PC-3 (cell line): ENCODE data around the gene ACP4. TPM values are rescaled to one million over a fixed set of nuclear protein-coding genes. Genes with fewer than 3 reads are reported as not detected.

ENCODE experiments used
- ATAC-seq: fragments of 200-7000 bp; cut with Tn5 transposase; 2 replicates; pipeline ENCODE4 v1.9.1; 2020; ENCODE audit warnings: mild to moderate bottlenecking, moderate library complexity
- BruUV-seq: library from RNA; stranded (reverse); fragments of 400-500 nt; replicated peaks from 2 replicates; lab custom pipeline; 2021; lab: Mats Ljungman, UMichigan
- CTCF ChIA-PET: fragments of 300-600 bp; sonication (Branson Sonifier 250); formaldehyde crosslinking; loops from one replicate; lab custom pipeline; 2022; ENCODE audit warnings: antibody characterized with exemption; lab: Charles Lee
- POLR2A ChIA-PET: fragments of 300-600 bp; sonication (Branson Sonifier 250); formaldehyde crosslinking; loops from one replicate; lab custom pipeline; 2022; ENCODE audit warnings: antibody characterized with exemption; ENCODE audit not compliant: unreplicated experiment; lab: Charles Lee
- DNase-seq: peaks from one replicate; pipeline ENCODE4 v3.0.0-alpha.2; 2015
- H2AFZ ChIP-seq: fragments of 300-600 bp; sonication (generic); 2 replicates; pipeline ENCODE4 v1.6.0; 2016; ENCODE audit warnings: antibody characterized with exemption, low read length
- H3F3A ChIP-seq: fragments of 300-600 bp; sonication (generic); one replicate; pipeline ENCODE4 v1.6.0; 2017; ENCODE audit warnings: antibody characterized with exemption, low read length, control low read depth, mild to moderate bottlenecking; ENCODE audit not compliant: unreplicated experiment
- H3K27ac ChIP-seq: fragments of 300-600 bp; sonication (generic); 2 replicates; pipeline ENCODE4 v1.5.1; 2016; ENCODE audit warnings: mild to moderate bottlenecking, low read length
- H3K27me3 ChIP-seq: fragments of 300-600 bp; sonication (generic); 2 replicates; pipeline ENCODE4 v1.6.1; 2016; ENCODE audit warnings: low read length, mixed read lengths
- H3K36me3 ChIP-seq: fragments of 300-600 bp; sonication (generic); 2 replicates; pipeline ENCODE4 v1.6.1; 2016; ENCODE audit warnings: low read depth, mixed run types, low read length, mixed read lengths
- H3K4me1 ChIP-seq: fragments of 300-600 bp; sonication (generic); 2 replicates; pipeline ENCODE4 v1.5.1; 2016; ENCODE audit warnings: low read length; ENCODE audit not compliant: insufficient read depth
- H3K4me2 ChIP-seq: fragments of 300-600 bp; sonication (generic); 2 replicates; pipeline ENCODE4 v1.6.0; 2016; ENCODE audit warnings: low read length
- H3K4me3 ChIP-seq: fragments of 300-600 bp; sonication (generic); 2 replicates; pipeline ENCODE4 v1.5.1; 2016; ENCODE audit warnings: mild to moderate bottlenecking, low read length, mixed read lengths
- H3K79me2 ChIP-seq: fragments of 300-600 bp; sonication (generic); 2 replicates; pipeline ENCODE4 v1.6.1; 2017; ENCODE audit warnings: low read length, mixed read lengths
- H3K9ac ChIP-seq: fragments of 300-600 bp; sonication (generic); 2 replicates; pipeline ENCODE4 v1.6.0; 2016; ENCODE audit warnings: mild to moderate bottlenecking, low read length
- H3K9me2 ChIP-seq: fragments of 300-600 bp; sonication (generic); replicated peaks from 2 replicates; pipeline ENCODE4 v1.6.1; 2016; ENCODE audit warnings: mixed run types, low read length, mixed read lengths
- H3K9me3 ChIP-seq: fragments of 300-600 bp; sonication (generic); 2 replicates; pipeline ENCODE4 v1.6.1; 2016; ENCODE audit warnings: low read length, mixed read lengths
- H4K20me1 ChIP-seq: fragments of 300-600 bp; sonication (generic); 2 replicates; pipeline ENCODE4 v1.6.1; 2016; ENCODE audit warnings: low read length, mixed read lengths
- CTCF ChIP-seq: fragments of 300-600 bp; sonication (generic); conservative IDR thresholded peaks from 2 replicates; pipeline ENCODE4 v1.5.1; 2017; ENCODE audit warnings: antibody characterized with exemption, low read depth, mild to moderate bottlenecking, low read length
- EZH2 ChIP-seq: fragments of 300-600 bp; sonication (generic); IDR thresholded peaks from one replicate; pipeline ENCODE4 v1.6.1; 2017; ENCODE audit warnings: antibody characterized with exemption, mild to moderate bottlenecking, low read length; ENCODE audit not compliant: unreplicated experiment
- EZH2phosphoT487 ChIP-seq: fragments of 300-600 bp; sonication (generic); IDR thresholded peaks from 2 replicates; pipeline ENCODE4 v1.6.1; 2018; ENCODE audit warnings: mild to moderate bottlenecking, antibody characterized with exemption, low read length, borderline replicate concordance
- intact Hi-C: fragments of 100-400 bp; cut with micrococcal nuclease; formaldehyde crosslinking; loops from 2 replicates; pipeline ENCODE4 v1.9.0; 2023
- total RNA-seq: library from RNA; depleted of rRNA; stranded (reverse); fragments of >200 nt; gene quantifications from 2 replicates; pipeline ENCODE4 v1.2.3, GENCODE V29; 2014

Gene ACP4
- total RNA-seq, 1 experiment from 2014 or later = not detected

- no peaks in the 10 kb centered on the region for H3F3A ChIP-seq
- ChIA-PET CTCF (interaction anchor here (0.6 kb wide), 1 partner anchor 201 kb away, joined by 4 read pairs; no protein-coding TSS in a partner anchor), POLR2A (no interaction called here)
- no peak overlapping the region for H2AFZ ChIP-seq
- BruUV-seq = no TSS peak
- H3K4me1 ChIP-seq = no peaks in the 10 kb centered on the region
- no peaks in the 10 kb centered on the region for H3K9me2 ChIP-seq
- H3K9me3 ChIP-seq = no peaks in the 10 kb centered on the region
- H3K27ac ChIP-seq = no peak overlapping the region
- no peak overlapping the region for H3K4me3 ChIP-seq
- no peak overlapping the region for H3K4me2 ChIP-seq
- H4K20me1 ChIP-seq = no peaks in the 10 kb centered on the region
- H3K36me3 ChIP-seq = no peaks in the 10 kb centered on the region
- DNase-seq = no peak
- no peak for ATAC-seq
- TF ChIP-seq EZH2 = no peak
- TF ChIP-seq EZH2phosphoT487 = no peak
- TF ChIP-seq CTCF = no peak
- H3K9ac ChIP-seq = no peak overlapping the region
- peaks cover 71% of the 10 kb centered on the region for H3K27me3 ChIP-seq
- no peaks in the 10 kb centered on the region for H3K79me2 ChIP-seq
- intact Hi-C loops = no loop called here
Observed at GRCh38 chr19:50819636-50820035, 29.4 kb downstream of the ACP4 start.

- no peaks in the 10 kb centered on the region for H3K36me3 ChIP-seq
- H3K9me2 ChIP-seq = no peaks in the 10 kb centered on the region
- POLR2A ChIA-PET = no interaction called here
- CTCF ChIA-PET = no interaction called here
- H3K27me3 ChIP-seq = peaks cover 70% of the 10 kb centered on the region
- no peak overlapping the region for H3K27ac ChIP-seq
- no peak overlapping the region for H3K4me3 ChIP-seq
- ATAC-seq = no peak
- H3K79me2 ChIP-seq = no peaks in the 10 kb centered on the region
- no peak overlapping the region for H3K9ac ChIP-seq
- no TSS peak for BruUV-seq
- DNase-seq = no peak
- no peak overlapping the region for H2AFZ ChIP-seq
- intact Hi-C loops = no loop called here
- TF ChIP-seq CTCF = no peak
- TF ChIP-seq EZH2 = no peak
- no peak for TF ChIP-seq EZH2phosphoT487
- H3K9me3 ChIP-seq = no peaks in the 10 kb centered on the region
- no peaks in the 10 kb centered on the region for H3F3A ChIP-seq
- H4K20me1 ChIP-seq = no peaks in the 10 kb centered on the region
- no peaks in the 10 kb centered on the region for H3K4me1 ChIP-seq
- H3K4me2 ChIP-seq = no peak overlapping the region
Observed at GRCh38 chr19:50820086-50820485, 29.9 kb downstream of the ACP4 start.

GRCh38 chr19:50820549-50821247 is 30.5 kb downstream of the ACP4 start:
- intact Hi-C loops = no loop called here
- no TSS peak for BruUV-seq
- ATAC-seq (no peak), DNase-seq (no peak)
- ChIA-PET POLR2A (no interaction called here), CTCF (no interaction called here)
- Histone ChIP-seq H3F3A (no peaks in the 10 kb centered on the region), H3K27me3 (peaks cover 74% of the 10 kb centered on the region), H3K9me2 (no peaks in the 10 kb centered on the region), H3K4me3 (no peak overlapping the region), H3K9ac (no peak overlapping the region), H3K4me2 (no peak overlapping the region), H3K36me3 (no peaks in the 10 kb centered on the region), H2AFZ (no peak overlapping the region), H3K79me2 (no peaks in the 10 kb centered on the region), H3K9me3 (no peaks in the 10 kb centered on the region), H3K4me1 (no peaks in the 10 kb centered on the region), H4K20me1 (no peaks in the 10 kb centered on the region), H3K27ac (no peak overlapping the region)
- TF ChIP-seq CTCF = no peak
- TF ChIP-seq EZH2 = no peak
- TF ChIP-seq EZH2phosphoT487 = no peak
